GM13977 (cell line): ENCODE results near the gene CTCF.

Experiments used
- DNase-seq: peaks from one replicate; pipeline ENCODE4 v3.0.0; 2012; ENCODE audit warnings: low spot score
- CTCF ChIP-seq: IDR thresholded peaks from 2 replicates; pipeline ENCODE4 v1.5.1; 2012; ENCODE audit warnings: mild to moderate bottlenecking, control low read depth; ENCODE audit not compliant: insufficient read depth; ENCODE audit errors: extremely low read depth, missing control alignments
- in situ Hi-C: fragments of 300-500 bp; cut with MboI; formaldehyde crosslinking; loops from one replicate; pipeline ENCODE4 v1.12.0; 2022; ENCODE audit warnings: low sequenced_read_pairs, low pct_unique_long_range_greater_than_20kb, mixed read lengths, inconsistent platforms; ENCODE audit not compliant: unreplicated experiment

Gene CTCF

GRCh38 chr16:67675999-67676398 lies 113.7 kb downstream of the CTCF start:
- TF ChIP-seq CTCF, result no peak
- in situ Hi-C loops, result loop anchor here (10.0 to 25.0 kb wide), 2 partner anchors 139 to 386 kb away; no protein-coding TSS in a partner anchor
- DNase-seq, result no peak

- no peak for DNase-seq
- TF ChIP-seq CTCF, result no peak
- in situ Hi-C loops, result loop anchor here (10.0 to 25.0 kb wide), 2 partner anchors 138 to 386 kb away; no protein-coding TSS in a partner anchor
Observed at GRCh38 chr16:67676516-67676915, 114.2 kb downstream of the CTCF start.

GRCh38 chr16:67676939-67677338 lies 114.6 kb downstream of the CTCF start:
- in situ Hi-C loops, result loop anchor here (10.0 to 25.0 kb wide), 2 partner anchors 138 to 385 kb away; no protein-coding TSS in a partner anchor
- no peak for TF ChIP-seq CTCF

GRCh38 chr16:67677712-67678111 lies 115.4 kb downstream of the CTCF start:
- DNase-seq, result no peak
- no peak for TF ChIP-seq CTCF
- in situ Hi-C loops, result loop anchor here (10.0 to 25.0 kb wide), 2 partner anchors 137 to 385 kb away; no protein-coding TSS in a partner anchor

More at GRCh38 chr16:67676939-67677338, 114.6 kb downstream of the CTCF start:
- no peak for DNase-seq

- in situ Hi-C loops, result loop anchor here (10.0 to 25.0 kb wide), 2 partner anchors 136 to 384 kb away; no protein-coding TSS in a partner anchor
- no peak for TF ChIP-seq CTCF
- DNase-seq, result no peak
Observed at GRCh38 chr16:67678354-67679023, 116.2 kb downstream of the CTCF start.

GRCh38 chr16:67679935-67680897 lies 117.9 kb downstream of the CTCF start:
- no peak for TF ChIP-seq CTCF
- no peak for DNase-seq
- in situ Hi-C loops, result loop anchor here (10.0 to 25.0 kb wide), 3 partner anchors 135 to 382 kb away; no protein-coding TSS in a partner anchor
